ENCODE measurements around the gene RBP3.

The RBP3 gene

GRCh38 chr10:47299611-47300428, 48.3 kb upstream of the RBP3 start, which contains the start of gene GDF10:
TSS of gene GDF10 (plus strand) at chr10:47300197. CDS start at chr10:47300652, 455 bp downstream.
- TF ChIP-seq MEIS1 (CRISPR knock-in tag; IDR thresholded peaks at IDR 0.05; ENCODE audit: borderline replicate concordance) (no peak), ZNF335 (tag by site-specific recombination; conservative IDR thresholded peaks at IDR 0.05) (0 out of 2 replicates have a peak, but pooled peaks have one; percentile 13), ZNF792 (tag by site-specific recombination; IDR thresholded peaks at IDR 0.05) (no peak), ZNF677 (tag by site-specific recombination; IDR thresholded peaks at IDR 0.05) (no peak), ZNF133 (tag by site-specific recombination; IDR thresholded peaks at IDR 0.05) (no peak), ZNF555 (tag by site-specific recombination; conservative IDR thresholded peaks at IDR 0.05) (no peak), ZBTB26 (tag by site-specific recombination; optimal IDR thresholded peaks at IDR 0.05) (peak; percentile 14), ZNF416 (tag by site-specific recombination; IDR thresholded peaks at IDR 0.05) (no peak), ZBTB6 (tag by site-specific recombination; IDR thresholded peaks at IDR 0.05) (no peak), MZF1 (tag by site-specific recombination; IDR thresholded peaks at IDR 0.05; ENCODE audit: borderline replicate concordance) (no peak), HOXC10 (CRISPR knock-in tag; IDR thresholded peaks at IDR 0.05) (no peak), YY1 (tag by site-specific recombination; IDR thresholded peaks at IDR 0.05) (no peak), KLF1 (tag by site-specific recombination; IDR thresholded peaks at IDR 0.05) (no peak), ZNF16 (tag by site-specific recombination; IDR thresholded peaks at IDR 0.05; ENCODE audit: low read depth) (no peak)
- H3K27ac ChIP-seq (ENCODE audit: extremely low read depth, low read depth, low read length): no peak within 1 kb of the TSS
- H3K4me3 ChIP-seq (ENCODE audit: low read depth, low read length): peak within 1 kb of the TSS; percentile 25
- H3K4me1 ChIP-seq (ENCODE audit: control insufficient read depth, insufficient read depth, low read length): no peaks in the 10 kb centered on the region
- CTCF ChIA-PET: interaction anchor here (0.7 to 4.0 kb wide), 3 partner anchors 25 to 275 kb away, joined by 3 to 15 read pairs (median 10); no protein-coding TSS in a partner anchor
- no peaks in the 10 kb centered on the region for H3K9me3 ChIP-seq (ENCODE audit: control insufficient read depth, insufficient read depth, low read depth, low read length)
- POLR2A ChIA-PET: no interaction called here
- H3K36me3 ChIP-seq (ENCODE audit: control insufficient read depth in 2 of 2, insufficient read depth in 1 of 2, low read length in 2 of 2): no peaks in the 10 kb centered on the region

GRCh38 chr10:47300429-47300931, 47.7 kb upstream of the RBP3 start:
- Histone ChIP-seq H3K9me3 (ENCODE audit: control insufficient read depth, insufficient read depth, low read depth, low read length) (no peaks in the 10 kb centered on the region), H3K36me3 (ENCODE audit: control insufficient read depth in 2 of 2, insufficient read depth in 1 of 2, low read length in 2 of 2) (no peaks in the 10 kb centered on the region), H3K27ac (ENCODE audit: extremely low read depth, low read depth, low read length) (no peak overlapping the region), H3K4me1 (ENCODE audit: control insufficient read depth, insufficient read depth, low read length) (no peaks in the 10 kb centered on the region), H3K4me3 (ENCODE audit: low read depth, low read length) (peak overlapping the region; percentile 25)
- POLR2A ChIA-PET: no interaction called here
- no peak for TF ChIP-seq ZNF10 (tag by site-specific recombination; IDR thresholded peaks at IDR 0.05)
- no peak for TF ChIP-seq ZBTB17 (tag by site-specific recombination; IDR thresholded peaks at IDR 0.05)
- peak; percentile 46; the same call in 1 of the 2 replicates for TF ChIP-seq ZBTB20 (tag by site-specific recombination; IDR thresholded peaks at IDR 0.05)
- TF ChIP-seq ZNF510 (tag by site-specific recombination; IDR thresholded peaks at IDR 0.05; ENCODE audit: insufficient replicate concordance): no peak
- peak; percentile 29 for TF ChIP-seq ZBTB26 (tag by site-specific recombination; optimal IDR thresholded peaks at IDR 0.05)
- CTCF ChIA-PET: interaction anchor here (2.7 kb wide), 1 partner anchor 275 kb away, joined by 10 read pairs; no protein-coding TSS in a partner anchor

Measured in HEK293 (cell line).